HCT116 (cell line): ENCODE results near the gene MMP17. TPM values are rescaled to one million over a fixed set of nuclear protein-coding genes. Genes with fewer than 3 reads are reported as not detected.

Source experiments
- ATAC-seq: fragments of 200-7000 bp; cut with Tn5 transposase; 2 replicates; pipeline ENCODE4 v1.9.1; 2020; ENCODE audit warnings: mild to moderate bottlenecking, moderate library complexity
- BruUV-seq: library from RNA; stranded (reverse); fragments of 400-500 nt; replicated peaks from 2 replicates; lab custom pipeline; 2021; lab: Mats Ljungman, UMichigan
- CTCF ChIA-PET: fragments of 300-600 bp; sonication (Branson Sonifier 250); formaldehyde crosslinking; loops from one replicate; lab custom pipeline; 2021; ENCODE audit warnings: antibody characterized with exemption; lab: Charles Lee
- POLR2A ChIA-PET: fragments of 300-600, 350-600 bp; sonication (Branson Sonifier 250); formaldehyde crosslinking; loops from one replicate; lab custom pipeline; 2021; ENCODE audit warnings: antibody characterized with exemption; lab: Charles Lee
- RAD21 ChIA-PET, 2 experiments: fragments of 300-600 bp; sonication (Branson Sonifier 250); formaldehyde crosslinking; loops; one replicate each; lab custom pipeline; 2023; ENCODE audit warnings: low total read pairs in 2 of 2; ENCODE audit not compliant: uncharacterized antibody in 2 of 2, unreplicated experiment in 2 of 2, low non-redundant PET in 1 of 2; lab: Charles Lee
- DNase-seq: peaks from one replicate; pipeline ENCODE4 v3.0.0-alpha.2; 2010; ENCODE audit warnings: low read depth, low spot score
- H2AFZ ChIP-seq: fragments of 200-600 bp; shearing (Covaris generic), sonication (generic); 2 replicates; pipeline ENCODE4 v1.6.1; 2017; ENCODE audit warnings: low read depth, mixed run types, mixed read lengths, antibody characterized with exemption, low read length; ENCODE audit not compliant: poor library complexity, severe bottlenecking
- H3K27ac ChIP-seq: 2 replicates; pipeline ENCODE4 v1.5.1; 2012; ENCODE audit warnings: low read depth, low read length
- H3K27me3 ChIP-seq: fragments of 200-600 bp; sonication (generic); 2 replicates; pipeline ENCODE4 v1.6.1; 2016; ENCODE audit warnings: mixed run types, low read length, mixed read lengths; ENCODE audit not compliant: insufficient read depth
- H3K36me3 ChIP-seq, 2 experiments: fragments of 200-500 bp in 1 of 2; fragments of 200-600 bp in 1 of 2; sonication (Bioruptor generic) in 1 of 2; sonication (generic) in 1 of 2; 2 replicates each; pipeline versions ENCODE4 v1.5.1 to v1.6.1; 2014 to 2016; ENCODE audit warnings: low read length in 2 of 2, inconsistent platforms in 1 of 2, mixed read lengths in 1 of 2, mixed run types in 1 of 2; ENCODE audit not compliant: insufficient read depth in 2 of 2, control insufficient read depth in 1 of 2
- H3K4me1 ChIP-seq, 2 experiments: fragments of 200-600 bp in 1 of 2; sonication (generic) in 1 of 2; 2 replicates each; pipeline versions ENCODE4 v1.5.1 to v1.6.1; 2012 to 2017; ENCODE audit warnings: low read length in 2 of 2, inconsistent platforms in 1 of 2, mild to moderate bottlenecking in 1 of 2, mixed read lengths in 1 of 2, mixed run types in 1 of 2, moderate library complexity in 1 of 2; ENCODE audit not compliant: insufficient read depth in 2 of 2, control insufficient read depth in 1 of 2
- H3K4me2 ChIP-seq: fragments of 200-600 bp; sonication (generic); 2 replicates; pipeline ENCODE4 v1.6.1; 2017; ENCODE audit warnings: mixed run types, low read length, mixed read lengths
- H3K4me3 ChIP-seq, 2 experiments: fragments of 200-600 bp in 1 of 2; sonication (generic) in 1 of 2; replicated peaks in 1 of 2; 2 replicates each; pipeline ENCODE4 v1.5.1; 2011 to 2016; ENCODE audit warnings: low read length in 2 of 2, control low read depth in 1 of 2, low read depth in 1 of 2, mild to moderate bottlenecking in 1 of 2, mixed read lengths in 1 of 2, mixed run types in 1 of 2
- H3K79me2 ChIP-seq: fragments of 200-600 bp; sonication (generic); 2 replicates; pipeline ENCODE4 v1.6.1; 2017; ENCODE audit warnings: mild to moderate bottlenecking, mixed run types, low read length, moderate library complexity, mixed read lengths; ENCODE audit not compliant: insufficient read depth
- H3K9ac ChIP-seq: fragments of 200-600 bp; sonication (generic); 2 replicates; pipeline ENCODE4 v1.6.1; 2016; ENCODE audit warnings: low read length, mixed read lengths
- H3K9me2 ChIP-seq: fragments of 200-600 bp; sonication (generic), shearing (Covaris generic); 2 replicates; pipeline ENCODE4 v1.6.1; 2017; ENCODE audit warnings: mixed run types, mild to moderate bottlenecking, moderate library complexity; ENCODE audit not compliant: insufficient read depth
- H3K9me3 ChIP-seq, 2 experiments: fragments of 200-500 bp in 1 of 2; fragments of 200-600 bp in 1 of 2; sonication (Bioruptor generic) in 1 of 2; sonication (generic) in 1 of 2; 2 replicates each; pipeline ENCODE4 v1.6.1; 2014 to 2017; ENCODE audit warnings: low read length in 2 of 2, mixed read lengths in 2 of 2, inconsistent platforms in 1 of 2, low read depth in 1 of 2, mild to moderate bottlenecking in 1 of 2, mixed run types in 1 of 2, moderate library complexity in 1 of 2; ENCODE audit not compliant: control insufficient read depth in 1 of 2, insufficient read depth in 1 of 2
- H4K20me1 ChIP-seq: fragments of 200-600 bp; sonication (generic), shearing (Covaris generic); 2 replicates; pipeline ENCODE4 v1.6.1; 2017; ENCODE audit warnings: mixed run types, mild to moderate bottlenecking, moderate library complexity; ENCODE audit not compliant: insufficient read depth
- CBX3 ChIP-seq: IDR thresholded peaks from 2 replicates; pipeline ENCODE4 v1.6.1; 2012; ENCODE audit warnings: low read depth
- EZH2phosphoT487 ChIP-seq: fragments of 200-600 bp; IDR thresholded peaks from 2 replicates; pipeline ENCODE4 v1.6.1; 2018; ENCODE audit warnings: antibody characterized with exemption, borderline replicate concordance
- POLR2AphosphoS5 ChIP-seq: IDR thresholded peaks from 2 replicates; pipeline ENCODE4 v1.6.1; 2011; ENCODE audit warnings: mild to moderate bottlenecking, low read depth, low read length, moderate library complexity
- SP1 ChIP-seq: IDR thresholded peaks from 2 replicates; pipeline ENCODE4 v1.6.1; 2012; ENCODE audit warnings: low read depth
- SRF ChIP-seq: IDR thresholded peaks from 2 replicates; pipeline ENCODE4 v1.6.1; 2012; ENCODE audit warnings: low read depth
- TCF7L2 ChIP-seq: IDR thresholded peaks from 2 replicates; pipeline ENCODE4 v1.7.0; 2011; ENCODE audit warnings: borderline replicate concordance, inconsistent platforms; ENCODE audit not compliant: insufficient read depth, insufficient read length; ENCODE audit errors: extremely low read depth
- YY1 ChIP-seq: IDR thresholded peaks from 2 replicates; pipeline ENCODE4 v1.6.1; 2011; ENCODE audit warnings: low read length, low read depth, moderate library complexity, mild to moderate bottlenecking; ENCODE audit not compliant: insufficient replicate concordance; ENCODE audit errors: extremely low read depth
- ZNF274 ChIP-seq: fragments of 200-500 bp; sonication (Bioruptor generic); IDR thresholded peaks from 2 replicates; pipeline ENCODE4 v1.6.1; 2014; ENCODE audit warnings: mild to moderate bottlenecking, low read depth, low read length, inconsistent platforms
- intact Hi-C: fragments of 100-400 bp; cut with micrococcal nuclease; formaldehyde crosslinking; loops from 2 replicates; pipeline ENCODE4 v1.10.0; 2022
- total RNA-seq: library from RNA; stranded (reverse); gene quantifications from one replicate; pipeline ENCODE4 v1.2.1, GENCODE V29; 2021; ENCODE audit not compliant: unreplicated experiment
- TF ChIP-seq, protein P1 (sequence below): IDR thresholded peaks from 2 replicates; pipeline ENCODE4 v1.6.1; 2012; ENCODE audit warnings: low read depth
- TF ChIP-seq, protein P2 (sequence below), 3 experiments: fragments of 200-600 bp in 1 of 3; sonication (generic) in 1 of 3; IDR thresholded peaks in 2 of 3; conservative IDR thresholded peaks in 1 of 3; 2 replicates each; pipeline ENCODE4 v1.5.1; 2012 to 2017; ENCODE audit warnings: low read depth in 2 of 3, low read length in 2 of 3, antibody characterized with exemption in 1 of 3, borderline replicate concordance in 1 of 3, control low read depth in 1 of 3, mild to moderate bottlenecking in 1 of 3, mixed read lengths in 1 of 3, mixed run types in 1 of 3, moderate library complexity in 1 of 3; ENCODE audit not compliant: insufficient read depth in 1 of 3

The MMP17 gene
- total RNA-seq, 1 experiment from 2014 or later, result 14.3 TPM

DNA sequence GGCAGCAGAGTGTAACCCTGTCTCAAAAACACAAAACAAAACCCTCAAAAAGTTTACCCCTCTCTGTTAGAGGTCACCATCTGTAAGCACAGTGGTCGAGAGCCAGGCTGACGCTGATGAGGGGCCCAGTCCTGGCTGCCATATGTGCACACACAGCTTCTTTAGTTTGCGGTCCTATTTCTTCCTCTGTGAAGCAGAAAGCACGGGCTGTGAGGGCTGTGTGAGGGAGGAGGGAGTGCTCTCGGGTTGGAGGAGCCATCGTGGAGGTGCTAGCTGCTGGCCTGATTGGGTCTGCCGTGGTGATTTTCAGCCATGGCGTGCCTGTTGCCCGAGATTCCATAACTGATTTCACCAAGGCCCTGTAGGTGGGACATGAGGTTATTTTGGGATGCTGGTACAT, 69.7 kb downstream of the MMP17 start (continued):
- TF ChIP-seq, protein P1, sequence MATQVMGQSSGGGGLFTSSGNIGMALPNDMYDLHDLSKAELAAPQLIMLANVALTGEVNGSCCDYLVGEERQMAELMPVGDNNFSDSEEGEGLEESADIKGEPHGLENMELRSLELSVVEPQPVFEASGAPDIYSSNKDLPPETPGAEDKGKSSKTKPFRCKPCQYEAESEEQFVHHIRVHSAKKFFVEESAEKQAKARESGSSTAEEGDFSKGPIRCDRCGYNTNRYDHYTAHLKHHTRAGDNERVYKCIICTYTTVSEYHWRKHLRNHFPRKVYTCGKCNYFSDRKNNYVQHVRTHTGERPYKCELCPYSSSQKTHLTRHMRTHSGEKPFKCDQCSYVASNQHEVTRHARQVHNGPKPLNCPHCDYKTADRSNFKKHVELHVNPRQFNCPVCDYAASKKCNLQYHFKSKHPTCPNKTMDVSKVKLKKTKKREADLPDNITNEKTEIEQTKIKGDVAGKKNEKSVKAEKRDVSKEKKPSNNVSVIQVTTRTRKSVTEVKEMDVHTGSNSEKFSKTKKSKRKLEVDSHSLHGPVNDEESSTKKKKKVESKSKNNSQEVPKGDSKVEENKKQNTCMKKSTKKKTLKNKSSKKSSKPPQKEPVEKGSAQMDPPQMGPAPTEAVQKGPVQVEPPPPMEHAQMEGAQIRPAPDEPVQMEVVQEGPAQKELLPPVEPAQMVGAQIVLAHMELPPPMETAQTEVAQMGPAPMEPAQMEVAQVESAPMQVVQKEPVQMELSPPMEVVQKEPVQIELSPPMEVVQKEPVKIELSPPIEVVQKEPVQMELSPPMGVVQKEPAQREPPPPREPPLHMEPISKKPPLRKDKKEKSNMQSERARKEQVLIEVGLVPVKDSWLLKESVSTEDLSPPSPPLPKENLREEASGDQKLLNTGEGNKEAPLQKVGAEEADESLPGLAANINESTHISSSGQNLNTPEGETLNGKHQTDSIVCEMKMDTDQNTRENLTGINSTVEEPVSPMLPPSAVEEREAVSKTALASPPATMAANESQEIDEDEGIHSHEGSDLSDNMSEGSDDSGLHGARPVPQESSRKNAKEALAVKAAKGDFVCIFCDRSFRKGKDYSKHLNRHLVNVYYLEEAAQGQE, result no peak
- TF ChIP-seq CBX3, result no peak

DNA sequence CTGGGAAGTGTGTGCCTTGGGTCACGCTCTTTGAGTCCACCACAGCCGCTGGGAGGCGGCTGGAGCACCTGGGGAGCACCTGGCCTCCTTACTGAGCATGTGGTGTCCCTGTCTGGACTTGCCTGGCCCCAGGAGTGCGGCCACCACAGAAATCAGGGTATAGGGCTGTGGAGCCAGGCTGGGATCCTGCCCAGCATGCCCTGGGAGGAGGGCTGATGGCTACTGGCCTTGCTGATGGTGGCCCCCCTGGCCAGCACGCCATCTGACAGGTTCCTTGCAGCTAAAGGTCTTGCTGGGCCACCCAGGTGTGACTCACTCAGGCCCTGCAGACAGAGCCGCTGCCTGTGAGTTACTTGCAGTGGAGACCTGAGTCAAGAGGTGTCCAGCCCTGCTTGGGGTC, 72.2 kb downstream of the MMP17 start:
- no peaks in the 10 kb centered on the region for H3K9me2 ChIP-seq
- H3K4me3 ChIP-seq, result no peak overlapping the region
- peaks cover 0 to 2% of the 10 kb centered on the region in 2 experiments; a peak in 1 of 4 replicates for H3K36me3 ChIP-seq
- peak overlapping the region; percentile 17; the same call in 1 of the 2 replicates for H3K27ac ChIP-seq
- no peaks in the 10 kb centered on the region for H3K9me3 ChIP-seq
- no peak overlapping the region for H2AFZ ChIP-seq
- no peak for TF ChIP-seq SP1
- TF ChIP-seq, protein P2, sequence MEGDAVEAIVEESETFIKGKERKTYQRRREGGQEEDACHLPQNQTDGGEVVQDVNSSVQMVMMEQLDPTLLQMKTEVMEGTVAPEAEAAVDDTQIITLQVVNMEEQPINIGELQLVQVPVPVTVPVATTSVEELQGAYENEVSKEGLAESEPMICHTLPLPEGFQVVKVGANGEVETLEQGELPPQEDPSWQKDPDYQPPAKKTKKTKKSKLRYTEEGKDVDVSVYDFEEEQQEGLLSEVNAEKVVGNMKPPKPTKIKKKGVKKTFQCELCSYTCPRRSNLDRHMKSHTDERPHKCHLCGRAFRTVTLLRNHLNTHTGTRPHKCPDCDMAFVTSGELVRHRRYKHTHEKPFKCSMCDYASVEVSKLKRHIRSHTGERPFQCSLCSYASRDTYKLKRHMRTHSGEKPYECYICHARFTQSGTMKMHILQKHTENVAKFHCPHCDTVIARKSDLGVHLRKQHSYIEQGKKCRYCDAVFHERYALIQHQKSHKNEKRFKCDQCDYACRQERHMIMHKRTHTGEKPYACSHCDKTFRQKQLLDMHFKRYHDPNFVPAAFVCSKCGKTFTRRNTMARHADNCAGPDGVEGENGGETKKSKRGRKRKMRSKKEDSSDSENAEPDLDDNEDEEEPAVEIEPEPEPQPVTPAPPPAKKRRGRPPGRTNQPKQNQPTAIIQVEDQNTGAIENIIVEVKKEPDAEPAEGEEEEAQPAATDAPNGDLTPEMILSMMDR (IDR thresholded peaks at IDR 0.05 in 2 of 3, conservative IDR thresholded peaks at IDR 0.05 in 1 of 3; ENCODE audit: borderline replicate concordance in 1 of 3, insufficient read depth in 1 of 3, low read depth in 2 of 3, low read length in 2 of 3), result no peak
- TF ChIP-seq TCF7L2, result no peak
- no peak for TF ChIP-seq POLR2AphosphoS5
- TF ChIP-seq ZNF274, result no peak
- no peak for TF ChIP-seq EZH2phosphoT487
- TF ChIP-seq YY1, result no peak
- no peak for TF ChIP-seq SRF
- TF ChIP-seq CBX3, result no peak
- ATAC-seq, result no peak
- H3K79me2 ChIP-seq, result no peaks in the 10 kb centered on the region
- RAD21 ChIA-PET, result interaction anchor here in 1 of 2 experiments (0.7 kb wide), 1 partner anchor 47 kb away, joined by 3 read pairs; no protein-coding TSS in a partner anchor
- no TSS peak for BruUV-seq
- peaks cover 18 to 31% of the 10 kb centered on the region in 2 experiments for H3K4me1 ChIP-seq
- H4K20me1 ChIP-seq, result no peaks in the 10 kb centered on the region
- CTCF ChIA-PET, result no interaction called here
- peak overlapping the region; percentile 19; the same call in 1 of the 2 replicates for H3K4me2 ChIP-seq
- POLR2A ChIA-PET, result interaction anchor here (1.0 kb wide), 1 partner anchor 28 kb away, joined by 3 read pairs; no protein-coding TSS in a partner anchor
- no peaks in the 10 kb centered on the region for H3K27me3 ChIP-seq
- no peak for DNase-seq
- intact Hi-C loops, result no loop called here
- no peak overlapping the region; the same call in 1 of the 2 replicates for H3K9ac ChIP-seq
